SK-N-SH (cell line): ENCODE results near the gene SETD7. TPM values are rescaled to one million over a fixed set of nuclear protein-coding genes. Genes with fewer than 3 reads are reported as not detected.

Experiments used
- CTCF ChIA-PET: fragments of 300-600, 350-600 bp; formaldehyde crosslinking; extraction: SDS; loops from one replicate; lab custom pipeline; 2021; lab: Yijun Ruan, JAX
- POLR2A ChIA-PET: fragments of 350-600 bp; sonication (Branson Sonifier 250); formaldehyde crosslinking; extraction: SDS; loops from one replicate; lab custom pipeline; 2020; ENCODE audit warnings: antibody characterized with exemption, inconsistent platforms; lab: Yijun Ruan, JAX
- DNase-seq: peaks from one replicate; pipeline ENCODE4 v3.0.0; 2012
- H2AFZ ChIP-seq: fragments of 200-600 bp; sonication (generic); 2 replicates; pipeline ENCODE4 v1.8.1; 2016; ENCODE audit warnings: antibody characterized with exemption, mild to moderate bottlenecking, low read depth
- H3F3A ChIP-seq: fragments of 200-600 bp; sonication (generic); replicated peaks from 2 replicates; pipeline ENCODE3; 2016; ENCODE audit warnings: antibody characterized with exemption, mild to moderate bottlenecking; ENCODE audit not compliant: insufficient read depth
- H3K27ac ChIP-seq, 2 experiments: fragments of 200-500 bp in 1 of 2; fragments of 200-600 bp in 1 of 2; sonication (Bioruptor generic) in 1 of 2; sonication (generic), shearing (Covaris generic) in 1 of 2; 2 replicates each; pipeline versions ENCODE4 v1.5.1 to v1.6.1; 2014 to 2016; ENCODE audit warnings: low read depth in 2 of 2, inconsistent platforms in 1 of 2, low read length in 1 of 2, mild to moderate bottlenecking in 1 of 2, mixed read lengths in 1 of 2
- H3K27me3 ChIP-seq: fragments of 200-600 bp; sonication (generic), shearing (Covaris generic); 2 replicates; pipeline ENCODE4 v1.6.1; 2016; ENCODE audit warnings: mixed run types; ENCODE audit not compliant: insufficient read depth
- H3K36me3 ChIP-seq, 2 experiments: fragments of 200-500 bp in 1 of 2; fragments of 200-600 bp in 1 of 2; sonication (Bioruptor generic) in 1 of 2; sonication (generic) in 1 of 2; replicated peaks in 1 of 2; 2 replicates each; pipeline versions ENCODE3 to v1.5.1; 2014 to 2016; ENCODE audit warnings: low read length in 1 of 2, mild to moderate bottlenecking in 1 of 2; ENCODE audit not compliant: insufficient read depth in 2 of 2, control insufficient read depth in 1 of 2
- H3K4me1 ChIP-seq, 2 experiments: fragments of 200-500 bp in 1 of 2; fragments of 200-600 bp in 1 of 2; sonication (Bioruptor generic) in 1 of 2; sonication (generic), shearing (Covaris generic) in 1 of 2; 2 replicates each; pipeline versions ENCODE4 v1.5.1 to v1.6.1; 2014 to 2016; ENCODE audit warnings: low read depth in 1 of 2, low read length in 1 of 2, mixed run types in 1 of 2; ENCODE audit not compliant: insufficient read depth in 2 of 2, control insufficient read depth in 1 of 2
- H3K4me2 ChIP-seq: fragments of 200-600 bp; sonication (generic), shearing (Covaris generic); 2 replicates; pipeline ENCODE4 v1.6.1; 2017; ENCODE audit warnings: mixed run types
- H3K4me3 ChIP-seq, 2 experiments: fragments of 200-500 bp in 1 of 2; fragments of 200-600 bp in 1 of 2; sonication (Bioruptor generic) in 1 of 2; sonication (generic), shearing (Covaris generic) in 1 of 2; 2 replicates each; pipeline versions ENCODE4 v1.5.1 to v1.8.1; 2014 to 2016; ENCODE audit warnings: low read depth in 2 of 2, inconsistent platforms in 1 of 2, low read length in 1 of 2, mild to moderate bottlenecking in 1 of 2, mixed read lengths in 1 of 2, moderate library complexity in 1 of 2
- H3K79me2 ChIP-seq: fragments of 200-600 bp; sonication (generic); 2 replicates; pipeline ENCODE4 v1.8.1; 2017; ENCODE audit warnings: mild to moderate bottlenecking; ENCODE audit not compliant: insufficient read depth
- H3K9ac ChIP-seq: fragments of 200-600 bp; sonication (generic); 2 replicates; pipeline ENCODE4 v1.6.1; 2017; ENCODE audit warnings: mixed run types
- H3K9me2 ChIP-seq: fragments of 200-600 bp; sonication (generic); 2 replicates; pipeline ENCODE4 v1.6.1; 2017; ENCODE audit warnings: mixed run types
- H3K9me3 ChIP-seq: fragments of 200-600 bp; sonication (generic); 2 replicates; pipeline ENCODE4 v1.6.1; 2017; ENCODE audit warnings: mixed run types, mild to moderate bottlenecking, moderate library complexity
- H4K20me1 ChIP-seq: fragments of 200-600 bp; sonication (generic); 2 replicates; pipeline ENCODE4 v1.6.1; 2017; ENCODE audit warnings: mild to moderate bottlenecking, mixed run types; ENCODE audit not compliant: insufficient read depth
- EP300 ChIP-seq, 2 experiments: IDR thresholded peaks; 2 replicates each; pipeline versions ENCODE4 v1.4.0 to v1.6.1; 2012; ENCODE audit warnings: borderline replicate concordance in 1 of 2, low read depth in 1 of 2, low read length in 1 of 2
- FOSL2 ChIP-seq: IDR thresholded peaks from 2 replicates; pipeline ENCODE4 v1.4.0; 2012; ENCODE audit warnings: low read depth, mild to moderate bottlenecking, moderate library complexity, borderline replicate concordance
- FOXJ3 ChIP-seq: sonication (generic); formaldehyde crosslinking; IDR thresholded peaks from 2 replicates; pipeline ENCODE4 v1.5.1; 2020; ENCODE audit warnings: mild to moderate bottlenecking, missing genetic modification reagents
- FOXM1 ChIP-seq: IDR thresholded peaks from 2 replicates; pipeline ENCODE4 v1.4.0; 2012; ENCODE audit warnings: low read depth, mild to moderate bottlenecking
- GABPA ChIP-seq: IDR thresholded peaks from 2 replicates; pipeline ENCODE4 v1.4.0; 2012; ENCODE audit warnings: low read depth, mild to moderate bottlenecking
- MEF2A ChIP-seq: IDR thresholded peaks from 2 replicates; pipeline ENCODE4 v1.4.0; 2012; ENCODE audit warnings: low read depth, borderline replicate concordance
- NFIC ChIP-seq: IDR thresholded peaks from 2 replicates; pipeline ENCODE4 v1.4.0; 2012; ENCODE audit warnings: borderline replicate concordance
- NRF1 ChIP-seq: IDR thresholded peaks from 2 replicates; pipeline ENCODE4 v1.6.1; 2012; ENCODE audit warnings: low read depth, mild to moderate bottlenecking, low read length
- RAD21 ChIP-seq: IDR thresholded peaks from 2 replicates; pipeline ENCODE4 v1.6.1; 2012; ENCODE audit warnings: mild to moderate bottlenecking, low read length
- RFX5 ChIP-seq: IDR thresholded peaks from 2 replicates; pipeline ENCODE4 v1.6.1; 2012; ENCODE audit warnings: mild to moderate bottlenecking, improper control_type of control experiment, low read length
- RXRA ChIP-seq: IDR thresholded peaks from 2 replicates; pipeline ENCODE4 v1.4.0; 2012; ENCODE audit warnings: low read depth, mild to moderate bottlenecking, borderline replicate concordance
- SIN3A ChIP-seq: IDR thresholded peaks from 2 replicates; pipeline ENCODE4 v1.6.1; 2012; ENCODE audit warnings: low read depth, mild to moderate bottlenecking, low read length, moderate library complexity, borderline replicate concordance
- SMC3 ChIP-seq: IDR thresholded peaks from 2 replicates; pipeline ENCODE4 v1.6.1; 2012; ENCODE audit warnings: low read depth, low read length, improper control_type of control experiment
- TCF12 ChIP-seq: IDR thresholded peaks from 2 replicates; pipeline ENCODE4 v1.4.0; 2012
- WGBS: methylation state at CpG from one replicate; pipeline ENCODE4 v1.1.6; 2017; ENCODE audit warnings: low lambda C conversion rate; 5-methylcytosine and 5-hydroxymethylcytosine counted together
- polyA plus RNA-seq, 3 experiments: library from polyadenylated mRNA; depleted of rRNA; stranded (reverse); fragments of >200 nt; gene quantifications; 2 replicates each; pipeline ENCODE4 v1.2.3, GENCODE V29; 2012
- TF ChIP-seq, protein P1 (sequence below): IDR thresholded peaks from 2 replicates; pipeline ENCODE4 v1.4.0; 2012; ENCODE audit warnings: low read depth
- TF ChIP-seq, protein P2 (sequence below): IDR thresholded peaks from 2 replicates; pipeline ENCODE4 v1.4.0; 2012; ENCODE audit warnings: low read depth, borderline replicate concordance
- TF ChIP-seq, protein P3 (sequence below): IDR thresholded peaks from 2 replicates; pipeline ENCODE4 v1.6.1; 2012; ENCODE audit warnings: mild to moderate bottlenecking, low read depth, low read length, moderate library complexity
- TF ChIP-seq, protein P4 (sequence below): fragments of 150-350 bp; IDR thresholded peaks from 2 replicates; pipeline ENCODE4 v1.6.1; 2016; ENCODE audit warnings: mild to moderate bottlenecking, low read depth, low read length

SETD7 gene
- polyA plus RNA-seq, 1 of the 3 experiments (the other 2 are of a cell fraction), result 5.0 TPM

DNA sequence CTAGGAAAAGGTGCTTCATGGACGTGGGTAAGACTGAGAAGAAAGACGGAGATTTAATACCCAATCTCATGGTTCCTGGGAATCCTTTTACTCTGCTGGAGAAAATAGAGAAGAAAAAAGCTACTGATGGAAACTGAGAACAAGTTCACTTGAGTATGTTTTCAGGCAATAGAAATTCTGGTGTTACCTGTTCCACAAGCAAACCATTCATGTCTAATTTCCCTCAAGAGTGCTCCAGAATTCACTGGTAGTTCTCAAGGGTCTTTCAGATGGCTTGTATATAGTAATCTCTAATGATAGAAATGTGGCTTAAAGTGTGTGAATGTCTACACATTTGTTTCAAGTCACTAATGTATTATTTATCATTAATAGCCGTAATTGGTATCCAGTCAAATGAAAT, 22.5 kb downstream of the SETD7 start:
- no peak overlapping the region for H3K9ac ChIP-seq
- 96% methylated on average over 3 of the region's 3 CpGs for WGBS
- DNase-seq, result no peak
- no peak overlapping the region for H3K4me3 ChIP-seq
- no peak overlapping the region for H3K4me2 ChIP-seq
- no peaks in the 10 kb centered on the region for H3K9me3 ChIP-seq
- ChIA-PET POLR2A (no interaction called here), CTCF (no interaction called here)
- H4K20me1 ChIP-seq, result no peaks in the 10 kb centered on the region
- H3F3A ChIP-seq, result peaks cover 11% of the 10 kb centered on the region
- no peak overlapping the region for H2AFZ ChIP-seq
- H3K27me3 ChIP-seq, result no peaks in the 10 kb centered on the region
- peaks cover 5 to 18% of the 10 kb centered on the region in 2 experiments for H3K36me3 ChIP-seq
- H3K79me2 ChIP-seq, result peaks cover 15% of the 10 kb centered on the region
- no peak for TF ChIP-seq FOXJ3 (CRISPR knock-in tag)
- TF ChIP-seq TCF12, result no peak
- TF ChIP-seq RFX5, result no peak
- TF ChIP-seq EP300 (IDR thresholded peaks at IDR 0.05; ENCODE audit: borderline replicate concordance in 1 of 2, low read depth in 1 of 2, low read length in 1 of 2), result no peak
- TF ChIP-seq, protein P1, sequence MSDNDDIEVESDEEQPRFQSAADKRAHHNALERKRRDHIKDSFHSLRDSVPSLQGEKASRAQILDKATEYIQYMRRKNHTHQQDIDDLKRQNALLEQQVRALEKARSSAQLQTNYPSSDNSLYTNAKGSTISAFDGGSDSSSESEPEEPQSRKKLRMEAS, result no peak
- TF ChIP-seq RXRA, result no peak
- TF ChIP-seq RAD21, result no peak
- TF ChIP-seq NFIC, result no peak
- no peak for TF ChIP-seq NRF1
- no peak for TF ChIP-seq SMC3
- TF ChIP-seq FOXM1, result no peak
- TF ChIP-seq, protein P2, sequence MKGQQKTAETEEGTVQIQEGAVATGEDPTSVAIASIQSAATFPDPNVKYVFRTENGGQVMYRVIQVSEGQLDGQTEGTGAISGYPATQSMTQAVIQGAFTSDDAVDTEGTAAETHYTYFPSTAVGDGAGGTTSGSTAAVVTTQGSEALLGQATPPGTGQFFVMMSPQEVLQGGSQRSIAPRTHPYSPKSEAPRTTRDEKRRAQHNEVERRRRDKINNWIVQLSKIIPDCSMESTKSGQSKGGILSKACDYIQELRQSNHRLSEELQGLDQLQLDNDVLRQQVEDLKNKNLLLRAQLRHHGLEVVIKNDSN, result no peak
- no peak for TF ChIP-seq MEF2A
- TF ChIP-seq SIN3A, result no peak
- TF ChIP-seq, protein P3, sequence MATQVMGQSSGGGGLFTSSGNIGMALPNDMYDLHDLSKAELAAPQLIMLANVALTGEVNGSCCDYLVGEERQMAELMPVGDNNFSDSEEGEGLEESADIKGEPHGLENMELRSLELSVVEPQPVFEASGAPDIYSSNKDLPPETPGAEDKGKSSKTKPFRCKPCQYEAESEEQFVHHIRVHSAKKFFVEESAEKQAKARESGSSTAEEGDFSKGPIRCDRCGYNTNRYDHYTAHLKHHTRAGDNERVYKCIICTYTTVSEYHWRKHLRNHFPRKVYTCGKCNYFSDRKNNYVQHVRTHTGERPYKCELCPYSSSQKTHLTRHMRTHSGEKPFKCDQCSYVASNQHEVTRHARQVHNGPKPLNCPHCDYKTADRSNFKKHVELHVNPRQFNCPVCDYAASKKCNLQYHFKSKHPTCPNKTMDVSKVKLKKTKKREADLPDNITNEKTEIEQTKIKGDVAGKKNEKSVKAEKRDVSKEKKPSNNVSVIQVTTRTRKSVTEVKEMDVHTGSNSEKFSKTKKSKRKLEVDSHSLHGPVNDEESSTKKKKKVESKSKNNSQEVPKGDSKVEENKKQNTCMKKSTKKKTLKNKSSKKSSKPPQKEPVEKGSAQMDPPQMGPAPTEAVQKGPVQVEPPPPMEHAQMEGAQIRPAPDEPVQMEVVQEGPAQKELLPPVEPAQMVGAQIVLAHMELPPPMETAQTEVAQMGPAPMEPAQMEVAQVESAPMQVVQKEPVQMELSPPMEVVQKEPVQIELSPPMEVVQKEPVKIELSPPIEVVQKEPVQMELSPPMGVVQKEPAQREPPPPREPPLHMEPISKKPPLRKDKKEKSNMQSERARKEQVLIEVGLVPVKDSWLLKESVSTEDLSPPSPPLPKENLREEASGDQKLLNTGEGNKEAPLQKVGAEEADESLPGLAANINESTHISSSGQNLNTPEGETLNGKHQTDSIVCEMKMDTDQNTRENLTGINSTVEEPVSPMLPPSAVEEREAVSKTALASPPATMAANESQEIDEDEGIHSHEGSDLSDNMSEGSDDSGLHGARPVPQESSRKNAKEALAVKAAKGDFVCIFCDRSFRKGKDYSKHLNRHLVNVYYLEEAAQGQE, result no peak
- no peak for TF ChIP-seq GABPA
- TF ChIP-seq FOSL2, result no peak
- TF ChIP-seq, protein P4, sequence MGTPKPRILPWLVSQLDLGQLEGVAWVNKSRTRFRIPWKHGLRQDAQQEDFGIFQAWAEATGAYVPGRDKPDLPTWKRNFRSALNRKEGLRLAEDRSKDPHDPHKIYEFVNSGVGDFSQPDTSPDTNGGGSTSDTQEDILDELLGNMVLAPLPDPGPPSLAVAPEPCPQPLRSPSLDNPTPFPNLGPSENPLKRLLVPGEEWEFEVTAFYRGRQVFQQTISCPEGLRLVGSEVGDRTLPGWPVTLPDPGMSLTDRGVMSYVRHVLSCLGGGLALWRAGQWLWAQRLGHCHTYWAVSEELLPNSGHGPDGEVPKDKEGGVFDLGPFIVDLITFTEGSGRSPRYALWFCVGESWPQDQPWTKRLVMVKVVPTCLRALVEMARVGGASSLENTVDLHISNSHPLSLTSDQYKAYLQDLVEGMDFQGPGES, result no peak
- H3K9me2 ChIP-seq, result no peaks in the 10 kb centered on the region
- peaks cover 0 to 3% of the 10 kb centered on the region in 2 experiments; a peak in 1 of 4 replicates for H3K4me1 ChIP-seq
- H3K27ac ChIP-seq, result no peak overlapping the region
